H1 (cell line): ENCODE results near the gene COA3. TPM values are rescaled to one million over a fixed set of nuclear protein-coding genes. Genes with fewer than 3 reads are reported as not detected.

ENCODE experiments used
- CTCF ChIA-PET: fragments of 300-600 bp; sonication (Branson Sonifier 250); formaldehyde crosslinking; loops from one replicate; lab custom pipeline; 2021; ENCODE audit not compliant: partially characterized antibody; lab: Charles Lee
- POLR2A ChIA-PET: fragments of 300-600 bp; sonication (Branson Sonifier 250); formaldehyde crosslinking; loops from one replicate; lab custom pipeline; 2021; ENCODE audit warnings: inconsistent platforms; ENCODE audit not compliant: partially characterized antibody; lab: Charles Lee
- DNase-seq, 2 experiments: peaks; one replicate each; pipeline versions ENCODE4 v3.0.0 to v3.0.0-alpha.2; 2010 to 2022; ENCODE audit warnings: low spot score in 2 of 2, low read depth in 1 of 2, mixed read lengths in 1 of 2
- FAIRE-seq: peaks from 2 replicates; lab custom pipeline; 2011; peaks lifted over from hg19 to GRCh38; lab: Jason Lieb, UNC
- H2AFZ ChIP-seq: 2 replicates; pipeline ENCODE4 v1.8.1; 2012; ENCODE audit warnings: low read length, inconsistent platforms
- H2AK5ac ChIP-seq: 2 replicates; pipeline ENCODE4 v1.6.1; 2013; ENCODE audit warnings: low read depth, low read length
- H2BK120ac ChIP-seq: replicated peaks from 2 replicates; pipeline ENCODE3; 2013; ENCODE audit warnings: low read depth, low read length, inconsistent platforms
- H2BK12ac ChIP-seq: 2 replicates; pipeline ENCODE4 v1.6.1; 2013; ENCODE audit warnings: low read depth, low read length
- H2BK15ac ChIP-seq: 2 replicates; pipeline ENCODE4 v1.6.1; 2013; ENCODE audit warnings: low read length
- H2BK20ac ChIP-seq: 2 replicates; pipeline ENCODE4 v1.6.1; 2013; ENCODE audit warnings: low read length
- H2BK5ac ChIP-seq: 2 replicates; pipeline ENCODE4 v1.6.1; 2013; ENCODE audit warnings: low read depth, low read length
- H3K14ac ChIP-seq: 2 replicates; pipeline ENCODE4 v1.6.1; 2013; ENCODE audit warnings: inconsistent platforms; ENCODE audit not compliant: insufficient read length
- H3K18ac ChIP-seq: 2 replicates; pipeline ENCODE4 v1.6.1; 2013; ENCODE audit warnings: low read length; ENCODE audit errors: extremely low read depth
- H3K23ac ChIP-seq: 2 replicates; pipeline ENCODE4 v1.6.1; 2013; ENCODE audit warnings: inconsistent platforms; ENCODE audit not compliant: insufficient read length
- H3K23me2 ChIP-seq: 2 replicates; pipeline ENCODE4 v1.6.1; 2013; ENCODE audit warnings: low read depth, low read length
- H3K27ac ChIP-seq: 2 replicates; pipeline ENCODE4 v1.6.1; 2011; ENCODE audit warnings: low read depth, low read length, inconsistent platforms
- H3K27me3 ChIP-seq, 4 experiments: replicated peaks in 1 of 4; 1 replicate in 1 of 4; 2 replicates in 3 of 4; pipeline versions ENCODE4 v1.6.1 to v1.8.1; 2011 to 2013; ENCODE audit warnings: low read length in 3 of 4, mild to moderate bottlenecking in 3 of 4, inconsistent platforms in 2 of 4, mixed read lengths in 2 of 4, moderate library complexity in 1 of 4; ENCODE audit not compliant: control insufficient read depth in 3 of 4, insufficient read depth in 3 of 4; ENCODE audit errors: extremely low read depth in 1 of 4
- H3K36me3 ChIP-seq, 4 experiments: 2 replicates each; pipeline versions ENCODE4 v1.6.1 to v1.8.1; 2011 to 2013; ENCODE audit warnings: mild to moderate bottlenecking in 4 of 4, low read length in 3 of 4, moderate library complexity in 2 of 4, control low read depth in 1 of 4, inconsistent platforms in 1 of 4; ENCODE audit not compliant: insufficient read depth in 4 of 4, control insufficient read depth in 2 of 4
- H3K4ac ChIP-seq: replicated peaks from 2 replicates; pipeline ENCODE3; 2013; ENCODE audit warnings: low read length, low read depth, mixed read lengths, inconsistent platforms; ENCODE audit not compliant: insufficient read length
- H3K4me1 ChIP-seq, 4 experiments: replicated peaks in 1 of 4; 1 replicate in 1 of 4; 2 replicates in 3 of 4; pipeline versions ENCODE4 v1.6.1 to v1.8.1; 2011 to 2013; ENCODE audit warnings: low read length in 3 of 4, inconsistent platforms in 2 of 4, mixed read lengths in 1 of 4; ENCODE audit not compliant: insufficient read depth in 4 of 4, control insufficient read depth in 3 of 4
- H3K4me2 ChIP-seq, 2 experiments: 2 replicates each; pipeline versions ENCODE4 v1.6.1 to v1.8.1; 2011 to 2013; ENCODE audit warnings: low read depth in 2 of 2, low read length in 2 of 2, control low read depth in 1 of 2, inconsistent platforms in 1 of 2, mild to moderate bottlenecking in 1 of 2; ENCODE audit not compliant: insufficient read depth in 1 of 2
- H3K4me3 ChIP-seq, 4 experiments: fragments of 200-600, 300-600 bp in 1 of 4; sonication (generic), shearing (Covaris generic), sonication (Bioruptor Twin) in 1 of 4; 2 replicates each; pipeline versions ENCODE4 v1.5.1 to v1.8.1; 2011 to 2016; ENCODE audit warnings: low read length in 4 of 4, low read depth in 3 of 4, control low read depth in 2 of 4, inconsistent platforms in 2 of 4, mild to moderate bottlenecking in 2 of 4, mixed read lengths in 1 of 4, moderate library complexity in 1 of 4; ENCODE audit not compliant: insufficient read depth in 2 of 4; ENCODE audit errors: extremely low read depth in 1 of 4
- H3K56ac ChIP-seq: replicated peaks from 2 replicates; pipeline ENCODE3; 2013; ENCODE audit warnings: low read depth, mild to moderate bottlenecking, mixed read lengths, low read length, inconsistent platforms; ENCODE audit not compliant: insufficient read length
- H3K79me1 ChIP-seq: 2 replicates; pipeline ENCODE4 v1.6.1; 2013; ENCODE audit warnings: low read depth, low read length, control low read depth
- H3K79me2 ChIP-seq, 2 experiments: 2 replicates each; pipeline versions ENCODE4 v1.6.1 to v1.8.1; 2012 to 2013; ENCODE audit warnings: low read length in 2 of 2, mild to moderate bottlenecking in 2 of 2, inconsistent platforms in 1 of 2; ENCODE audit not compliant: insufficient read depth in 2 of 2, control insufficient read depth in 1 of 2
- H3K9ac ChIP-seq, 4 experiments: replicated peaks in 1 of 4; 1 replicate in 1 of 4; 2 replicates in 3 of 4; pipeline versions ENCODE4 v1.6.1 to v1.8.1; 2011 to 2013; ENCODE audit warnings: low read depth in 3 of 4, low read length in 3 of 4, control low read depth in 2 of 4, mild to moderate bottlenecking in 2 of 4, moderate library complexity in 2 of 4, inconsistent platforms in 1 of 4; ENCODE audit errors: extremely low read depth in 1 of 4
- H3K9me3 ChIP-seq, 2 experiments: 2 replicates each; pipeline versions ENCODE4 v1.6.1 to v1.8.1; 2012 to 2013; ENCODE audit warnings: mild to moderate bottlenecking in 2 of 2, moderate library complexity in 2 of 2, control low read depth in 1 of 2, inconsistent platforms in 1 of 2, low read depth in 1 of 2, low read length in 1 of 2, mixed read lengths in 1 of 2; ENCODE audit not compliant: insufficient read depth in 2 of 2
- H4K20me1 ChIP-seq, 2 experiments: replicated peaks in 1 of 2; 2 replicates each; pipeline versions ENCODE3 to v1.8.1; 2011 to 2013; ENCODE audit warnings: inconsistent platforms in 2 of 2, low read length in 2 of 2, mild to moderate bottlenecking in 1 of 2; ENCODE audit not compliant: insufficient read depth in 2 of 2, control insufficient read depth in 1 of 2
- H4K5ac ChIP-seq: 2 replicates; pipeline ENCODE4 v1.6.1; 2013; ENCODE audit warnings: low read length, low read depth, mixed read lengths, inconsistent platforms; ENCODE audit not compliant: insufficient read length
- H4K8ac ChIP-seq: 2 replicates; pipeline ENCODE4 v1.8.0; 2013; ENCODE audit warnings: mild to moderate bottlenecking, moderate library complexity, low read length, inconsistent platforms; ENCODE audit not compliant: insufficient read depth; ENCODE audit errors: extremely low read depth
- H4K91ac ChIP-seq: replicated peaks from 2 replicates; pipeline ENCODE3; 2013; ENCODE audit warnings: low read length, mixed read lengths, inconsistent platforms; ENCODE audit not compliant: insufficient read length
- ASH2L ChIP-seq: fragments of 200-600, 300-600 bp; sonication (generic); IDR thresholded peaks from one replicate; pipeline ENCODE4 v1.7.1; 2017; ENCODE audit warnings: low read length
- ATF2 ChIP-seq: IDR thresholded peaks from 2 replicates; pipeline ENCODE4 v1.6.1; 2012; ENCODE audit warnings: low read length, inconsistent platforms
- CEBPB ChIP-seq: IDR thresholded peaks from 2 replicates; pipeline ENCODE4 v1.6.1; 2012; ENCODE audit warnings: low read depth, low read length
- CREB1 ChIP-seq: IDR thresholded peaks from 2 replicates; pipeline ENCODE4 v1.6.1; 2012; ENCODE audit warnings: inconsistent platforms
- CTBP2 ChIP-seq: IDR thresholded peaks from 2 replicates; pipeline ENCODE4 v1.7.0; 2011; ENCODE audit warnings: borderline replicate concordance, mild to moderate bottlenecking, moderate library complexity, mixed read lengths, low read length; ENCODE audit not compliant: insufficient read depth, insufficient read length
- EGR1 ChIP-seq: IDR thresholded peaks from 2 replicates; pipeline ENCODE4 v1.6.1; 2011; ENCODE audit warnings: low read depth, low read length, borderline replicate concordance
- SIX5 ChIP-seq: IDR thresholded peaks from 2 replicates; pipeline ENCODE4 v1.6.1; 2011; ENCODE audit warnings: mild to moderate bottlenecking, low read depth, low read length
- TBP ChIP-seq: IDR thresholded peaks from 2 replicates; pipeline ENCODE4 v1.6.1; 2011; ENCODE audit warnings: low read depth, low read length, improper control_type of control experiment
- TEAD4 ChIP-seq: IDR thresholded peaks from 2 replicates; pipeline ENCODE4 v1.6.1; 2012; ENCODE audit warnings: low read depth, low read length, inconsistent platforms, mixed read lengths
- WGBS, 2 experiments: shearing (Covaris generic) in 1 of 2; methylation state at CpG; one replicate each; pipeline versions ENCODE4 v1.1.6 to v1.1.7; 2013 to 2015; ENCODE audit warnings: low lambda C conversion rate in 2 of 2, mixed read lengths in 2 of 2, inconsistent platforms in 1 of 2, low coverage in 1 of 2, missing lambda C conversion rate in 1 of 2; ENCODE audit not compliant: insufficient replicate concordance in 2 of 2, insufficient coverage in 1 of 2, insufficient read length in 1 of 2; ENCODE audit errors: extremely low coverage in 1 of 2, missing lambda C conversion rate in 1 of 2; 5-methylcytosine and 5-hydroxymethylcytosine counted together
- polyA plus RNA-seq, 7 experiments: library from polyadenylated mRNA; depleted of rRNA in 3 of 7; stranded (reverse) in 5 of 7; unstranded in 2 of 7; fragments of >200 nt in 5 of 7; fragments of 200-250 nt in 2 of 7; gene quantifications; 1 replicate in 5 of 7; 2 replicates in 1 of 7; 4 replicates in 1 of 7; pipeline versions ENCODE4 v1.2.1 to v1.2.3, GENCODE V29; 2011 to 2013; ENCODE audit warnings: missing spikeins in 2 of 7, mixed read lengths in 2 of 7
- total RNA-seq: library from RNA; stranded (reverse); fragmentation: NEBNext Ultra II Directional; extraction: Animal tissue kit (Norgen Biotek cat#: 25700); gene quantifications from 2 replicates; pipeline ENCODE4 v1.2.1, GENCODE V29; 2021
- TF ChIP-seq, protein P1 (sequence below): IDR thresholded peaks from 2 replicates; pipeline ENCODE4 v1.6.1; 2011; ENCODE audit warnings: low read length, improper control_type of control experiment

Gene COA3
- total and polyA plus RNA-seq, 2 of the 8 experiments (the other 6 are each of a cell fraction or from before 2014, with no cell fraction given): 68.4 to 143 TPM

- Histone ChIP-seq H3K4me1 (peaks cover 0 to 2% (median 0%) of the 10 kb centered on the region in 4 experiments; a peak in 2 of 7 replicates), H2AK5ac (no peak overlapping the region), H3K4me2 (no peak overlapping the region), H2BK15ac (no peak overlapping the region), H3K36me3 (peaks cover 19 to 53% (median 42%) of the 10 kb centered on the region in 4 experiments), H4K91ac (no peak overlapping the region), H3K4ac (no peak overlapping the region), H2BK12ac (no peak overlapping the region), H3K27me3 (no peaks in the 10 kb centered on the region), H3K79me2 (peaks cover 3 to 22% of the 10 kb centered on the region in 2 experiments), H3K56ac (no peak overlapping the region), H3K79me1 (peaks cover 2% of the 10 kb centered on the region; the same call in 1 of the 2 replicates), H2BK5ac (no peak overlapping the region), H4K5ac (no peak overlapping the region), H2BK20ac (no peak overlapping the region), H3K18ac (no peak overlapping the region), H3K9ac (no peak overlapping the region)
- CTCF ChIA-PET: interaction anchor here (1.0 to 3.4 kb wide), 3 partner anchors 9 to 101 kb away, joined by 4 to 10 read pairs (median 4); partner anchors contain the start of gene AOC2
- no peak for DNase-seq
- TF ChIP-seq, protein P1, sequence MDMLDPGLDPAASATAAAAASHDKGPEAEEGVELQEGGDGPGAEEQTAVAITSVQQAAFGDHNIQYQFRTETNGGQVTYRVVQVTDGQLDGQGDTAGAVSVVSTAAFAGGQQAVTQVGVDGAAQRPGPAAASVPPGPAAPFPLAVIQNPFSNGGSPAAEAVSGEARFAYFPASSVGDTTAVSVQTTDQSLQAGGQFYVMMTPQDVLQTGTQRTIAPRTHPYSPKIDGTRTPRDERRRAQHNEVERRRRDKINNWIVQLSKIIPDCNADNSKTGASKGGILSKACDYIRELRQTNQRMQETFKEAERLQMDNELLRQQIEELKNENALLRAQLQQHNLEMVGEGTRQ: no peak
- no peak for TF ChIP-seq CTBP2
- no peak for TF ChIP-seq TBP
- no peak for TF ChIP-seq ASH2L
- no peak for TF ChIP-seq TEAD4
- no peak for TF ChIP-seq SIX5
- TF ChIP-seq CEBPB: no peak
- TF ChIP-seq EGR1: no peak
- no peak for TF ChIP-seq ATF2
- no peak for TF ChIP-seq CREB1
- TF ChIP-seq, all 59 proteins: peak for 0
- Histone ChIP-seq H3K23ac (no peak overlapping the region), H3K23me2 (peaks cover 9% of the 10 kb centered on the region), H4K8ac (no peak overlapping the region), H3K4me3 (no peak overlapping the region), H3K27ac (no peak overlapping the region), H3K9me3 (no peaks in the 10 kb centered on the region), H2AFZ (no peak overlapping the region), H4K20me1 (peaks cover 0 to 2% of the 10 kb centered on the region in 2 experiments), H2BK120ac (no peak overlapping the region), H3K14ac (no peak overlapping the region)
- POLR2A ChIA-PET: interaction anchor here (2.6 to 8.9 kb wide), 4 partner anchors 11 to 163 kb away, joined by 10 to 111 read pairs (median 43); partner anchors contain the start of genes AOC2, AOC3, BECN1 and RPL27
- 86% methylated on average over 6 of the region's 6 CpGs; no CpG with 5 or more reads in 1 of the 2 experiments for WGBS, 2 experiments
- no peak for FAIRE-seq
These were observed 37.2 kb upstream of the COA3 start for GRCh38 chr17:42835732-42836131.
